ENCODE measurements around the gene NINJ1.

DNA sequence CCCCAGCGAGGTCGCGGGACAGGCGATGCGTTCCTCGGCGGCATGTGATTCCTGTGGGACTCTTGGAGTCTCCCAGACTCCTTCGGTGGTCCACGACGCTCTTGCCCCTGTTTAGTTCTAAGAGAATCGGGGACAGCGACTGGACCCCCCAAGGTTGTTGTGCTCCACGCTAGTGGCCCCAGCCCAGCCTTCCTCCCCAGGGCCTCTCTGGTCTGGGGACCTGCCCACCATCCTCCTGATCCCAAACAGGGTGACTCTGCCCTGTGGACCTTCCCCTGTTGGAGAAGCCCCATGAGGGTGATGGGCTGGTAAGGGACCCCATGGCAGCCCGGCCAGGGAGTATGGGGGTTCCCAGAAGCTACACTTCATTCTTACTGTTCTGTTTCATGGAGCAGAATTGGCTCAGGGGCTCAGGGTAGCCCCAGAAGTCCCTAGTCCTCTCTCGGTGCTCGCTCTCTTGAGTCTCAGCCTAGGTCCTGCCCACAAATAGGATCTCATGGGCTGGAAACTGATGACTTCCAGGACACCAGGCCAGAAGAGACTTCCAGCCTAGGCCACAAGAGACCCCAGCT lies 37.2 kb downstream of the NINJ1 start:
- TF ChIP-seq, protein P1, sequence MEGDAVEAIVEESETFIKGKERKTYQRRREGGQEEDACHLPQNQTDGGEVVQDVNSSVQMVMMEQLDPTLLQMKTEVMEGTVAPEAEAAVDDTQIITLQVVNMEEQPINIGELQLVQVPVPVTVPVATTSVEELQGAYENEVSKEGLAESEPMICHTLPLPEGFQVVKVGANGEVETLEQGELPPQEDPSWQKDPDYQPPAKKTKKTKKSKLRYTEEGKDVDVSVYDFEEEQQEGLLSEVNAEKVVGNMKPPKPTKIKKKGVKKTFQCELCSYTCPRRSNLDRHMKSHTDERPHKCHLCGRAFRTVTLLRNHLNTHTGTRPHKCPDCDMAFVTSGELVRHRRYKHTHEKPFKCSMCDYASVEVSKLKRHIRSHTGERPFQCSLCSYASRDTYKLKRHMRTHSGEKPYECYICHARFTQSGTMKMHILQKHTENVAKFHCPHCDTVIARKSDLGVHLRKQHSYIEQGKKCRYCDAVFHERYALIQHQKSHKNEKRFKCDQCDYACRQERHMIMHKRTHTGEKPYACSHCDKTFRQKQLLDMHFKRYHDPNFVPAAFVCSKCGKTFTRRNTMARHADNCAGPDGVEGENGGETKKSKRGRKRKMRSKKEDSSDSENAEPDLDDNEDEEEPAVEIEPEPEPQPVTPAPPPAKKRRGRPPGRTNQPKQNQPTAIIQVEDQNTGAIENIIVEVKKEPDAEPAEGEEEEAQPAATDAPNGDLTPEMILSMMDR (IDR thresholded peaks at IDR 0.05), result no peak
- no peak for TF ChIP-seq POLR2A (IDR thresholded peaks at IDR 0.05)
- no peak for TF ChIP-seq EP300 (IDR thresholded peaks at IDR 0.05)
- no peak for TF ChIP-seq POLR2AphosphoS5 (IDR thresholded peaks at IDR 0.05)
